Nephron (organoid): Measurements from ENCODE around the gene MRPL18.
"Not testable (repeated sequence)": the region's sequence is repeated elsewhere in the genome, so short reads cannot be mapped to it uniquely, and the experiment has no call there.

Source experiments
- H3K27ac Mint-ChIP-seq, 3 experiments: 2 replicates each; pipeline ENCODE4 v1.8.0; 2020; ENCODE audit warnings: mixed read lengths in 3 of 3, mild to moderate bottlenecking in 2 of 3, moderate library complexity in 1 of 3
- H3K27me3 Mint-ChIP-seq: 2 replicates; pipeline ENCODE4 v1.8.0; 2021; ENCODE audit warnings: low read depth, mild to moderate bottlenecking, moderate library complexity, mixed read lengths
- H3K36me3 Mint-ChIP-seq: 2 replicates; pipeline ENCODE4 v1.8.0; 2020; ENCODE audit warnings: low read depth, mixed read lengths
- H3K4me1 Mint-ChIP-seq: 2 replicates; pipeline ENCODE4 v1.8.0; 2020; ENCODE audit warnings: mixed read lengths
- H3K4me3 Mint-ChIP-seq, 3 experiments: 2 replicates each; pipeline ENCODE4 v1.8.0; 2020; ENCODE audit warnings: mild to moderate bottlenecking in 3 of 3, mixed read lengths in 3 of 3, moderate library complexity in 2 of 3
- H3K9me3 Mint-ChIP-seq: 2 replicates; pipeline ENCODE4 v1.8.0; 2020; ENCODE audit warnings: mixed read lengths
- CTCF ChIP-seq, 3 experiments: fragments of 200-600 bp; sonication (generic); IDR thresholded peaks; one replicate each; pipeline ENCODE4 v1.5.0; 2021; ENCODE audit warnings: antibody characterized with exemption in 3 of 3; ENCODE audit not compliant: unreplicated experiment in 3 of 3

MRPL18 gene

GRCh38 chr6:159807150-159807858, 17.0 kb downstream of the MRPL18 start:
- Mint-ChIP-seq H3K4me3 (no peak overlapping the region), H3K27ac (no peak overlapping the region), H3K36me3 (no peaks in the 10 kb centered on the region), H3K4me1 (no peaks in the 10 kb centered on the region), H3K9me3 (no peaks in the 10 kb centered on the region), H3K27me3 (peaks cover 5% of the 10 kb centered on the region)
- no peak for TF ChIP-seq CTCF (IDR thresholded peaks at IDR 0.05; ENCODE audit: unreplicated experiment in 3 of 3)

GRCh38 chr6:159808647-159809046, 18.4 kb downstream of the MRPL18 start:
- H3K27ac Mint-ChIP-seq, result no peak overlapping the region
- no peak overlapping the region for H3K4me3 Mint-ChIP-seq
- H3K27me3 Mint-ChIP-seq, result peaks cover 5% of the 10 kb centered on the region
- no peaks in the 10 kb centered on the region for H3K4me1 Mint-ChIP-seq
- H3K36me3 Mint-ChIP-seq, result no peaks in the 10 kb centered on the region
- no peak for TF ChIP-seq CTCF (IDR thresholded peaks at IDR 0.05; ENCODE audit: unreplicated experiment in 3 of 3)
- H3K9me3 Mint-ChIP-seq, result no peaks in the 10 kb centered on the region

- Mint-ChIP-seq H3K36me3 (no peaks in the 10 kb centered on the region), H3K4me3 (no peak overlapping the region), H3K27me3 (peaks cover 5% of the 10 kb centered on the region), H3K27ac (no peak overlapping the region), H3K9me3 (no peaks in the 10 kb centered on the region), H3K4me1 (no peaks in the 10 kb centered on the region)
- TF ChIP-seq CTCF (IDR thresholded peaks at IDR 0.05; ENCODE audit: unreplicated experiment in 3 of 3), result no peak
These were observed 18.9 kb downstream of the MRPL18 start for GRCh38 chr6:159809149-159809548.

GRCh38 chr6:159813781-159814180, 23.5 kb downstream of the MRPL18 start:
- no peak for TF ChIP-seq CTCF (IDR thresholded peaks at IDR 0.05; ENCODE audit: unreplicated experiment in 3 of 3)
- Mint-ChIP-seq H3K9me3 (no peaks in the 10 kb centered on the region), H3K4me1 (no peaks in the 10 kb centered on the region)

DNA sequence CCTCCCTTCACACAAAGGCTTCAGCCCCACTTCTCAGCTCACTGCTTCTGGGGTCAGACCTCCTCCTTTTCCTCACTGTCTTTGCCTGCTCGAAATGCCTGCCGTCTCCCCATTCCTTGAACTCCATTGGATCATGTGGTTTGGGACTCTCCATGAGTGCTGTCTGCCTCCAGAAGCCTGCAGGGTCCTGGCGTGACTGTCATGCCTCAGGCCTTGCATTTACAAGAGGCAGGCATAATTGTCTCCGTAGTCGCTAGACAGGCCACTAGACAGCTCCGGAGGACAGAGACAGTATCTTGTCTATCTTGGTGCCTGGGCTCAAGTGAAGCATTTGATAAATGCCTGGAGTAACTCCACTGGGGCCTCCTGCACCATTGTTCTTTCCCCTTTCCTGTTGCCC, 25.1 kb downstream of the MRPL18 start:
- no peak for TF ChIP-seq CTCF (IDR thresholded peaks at IDR 0.05; ENCODE audit: unreplicated experiment in 3 of 3)
- Mint-ChIP-seq H3K27ac (no peak overlapping the region), H3K4me3 (no peak overlapping the region), H3K36me3 (no peaks in the 10 kb centered on the region), H3K27me3 (peaks cover 8% of the 10 kb centered on the region), H3K9me3 (peaks cover 2% of the 10 kb centered on the region), H3K4me1 (no peaks in the 10 kb centered on the region)

More at GRCh38 chr6:159813781-159814180, 23.5 kb downstream of the MRPL18 start:
- Mint-ChIP-seq H3K36me3 (no peaks in the 10 kb centered on the region), H3K4me3 (no peak overlapping the region), H3K27me3 (peaks cover 8% of the 10 kb centered on the region), H3K27ac (no peak overlapping the region)

GRCh38 chr6:159816775-159817174, 26.5 kb downstream of the MRPL18 start:
- H3K27ac Mint-ChIP-seq, H3K9me3 Mint-ChIP-seq, H3K4me3 Mint-ChIP-seq, H3K36me3 Mint-ChIP-seq, H3K4me1 Mint-ChIP-seq, H3K27me3 Mint-ChIP-seq: not testable (repeated sequence)
